ENCODE data around the gene HECTD4. TPM values are rescaled to one million over a fixed set of nuclear protein-coding genes. Genes with fewer than 3 reads are reported as not detected.
"Not testable (repeated sequence)": the region's sequence is repeated elsewhere in the genome, so short reads cannot be mapped to it uniquely, and the experiment has no call there.

The HECTD4 gene
- polyA plus RNA-seq, 1 donor = 38.1 TPM

DNA sequence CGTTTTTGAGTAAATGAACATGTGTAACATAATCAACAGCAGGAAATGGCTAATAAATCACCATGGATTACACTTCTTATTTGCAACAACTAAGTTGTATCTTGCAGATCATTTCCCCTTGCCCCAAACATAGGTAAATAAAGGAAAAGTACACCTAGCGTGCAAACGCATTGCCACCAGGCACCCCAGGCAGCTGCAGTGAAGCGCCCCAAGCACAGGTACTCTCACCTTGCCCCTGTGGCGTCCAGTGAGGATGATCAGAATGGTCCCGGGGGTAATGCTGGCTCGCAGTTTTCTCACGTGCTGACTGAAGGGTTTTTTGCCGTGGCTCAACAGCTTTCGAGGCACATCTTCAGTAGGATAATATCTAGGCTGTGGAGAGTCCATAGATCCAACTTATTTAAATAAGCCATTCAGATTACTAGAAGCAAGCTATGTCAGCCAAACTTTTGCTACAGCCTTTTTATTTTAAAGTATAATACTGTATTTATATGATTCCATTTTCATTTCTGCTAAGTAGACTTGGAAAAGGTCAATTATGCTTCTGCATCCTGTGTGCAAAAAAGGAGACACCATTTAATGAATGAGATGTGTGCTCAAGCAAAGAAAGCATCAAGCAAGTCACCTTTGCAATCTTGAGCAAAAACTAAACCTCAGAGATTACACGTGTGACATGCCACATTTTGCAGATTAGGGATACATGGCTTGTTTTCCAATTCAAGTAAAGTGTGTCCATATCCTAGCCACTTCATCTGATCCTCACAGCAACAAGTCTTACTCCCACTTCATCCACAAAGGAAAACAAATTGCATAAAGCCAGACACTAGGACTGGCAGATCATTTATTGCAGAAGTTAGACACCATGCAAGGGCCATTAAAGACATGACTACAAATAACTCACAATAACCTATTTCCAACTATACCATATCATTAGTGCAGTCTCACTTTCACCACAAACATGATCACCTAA is 24.6 kb upstream of the HECTD4 start:
- DNase-seq = no peak
- no peaks in the 10 kb centered on the region for H3K27me3 ChIP-seq (ENCODE audit: control insufficient read depth, insufficient read depth, low read length)
- H3K4me3 ChIP-seq (ENCODE audit: low read length) = no peak overlapping the region
- H3K27ac ChIP-seq (ENCODE audit: low read length) = no peak overlapping the region
- peaks cover 42% of the 10 kb centered on the region for H3K36me3 ChIP-seq (ENCODE audit: control insufficient read depth, insufficient read depth, low read length)
- peaks cover 3% of the 10 kb centered on the region for H3K4me1 ChIP-seq (ENCODE audit: control insufficient read depth, insufficient read depth, low read length)
- WGBS (ENCODE audit: insufficient coverage, low lambda C conversion rate) = 80% methylated on average over 2 of the region's 11 CpGs
- H3K9me3 ChIP-seq (ENCODE audit: control insufficient read depth, low read depth, low read length) = no peaks in the 10 kb centered on the region

DNA sequence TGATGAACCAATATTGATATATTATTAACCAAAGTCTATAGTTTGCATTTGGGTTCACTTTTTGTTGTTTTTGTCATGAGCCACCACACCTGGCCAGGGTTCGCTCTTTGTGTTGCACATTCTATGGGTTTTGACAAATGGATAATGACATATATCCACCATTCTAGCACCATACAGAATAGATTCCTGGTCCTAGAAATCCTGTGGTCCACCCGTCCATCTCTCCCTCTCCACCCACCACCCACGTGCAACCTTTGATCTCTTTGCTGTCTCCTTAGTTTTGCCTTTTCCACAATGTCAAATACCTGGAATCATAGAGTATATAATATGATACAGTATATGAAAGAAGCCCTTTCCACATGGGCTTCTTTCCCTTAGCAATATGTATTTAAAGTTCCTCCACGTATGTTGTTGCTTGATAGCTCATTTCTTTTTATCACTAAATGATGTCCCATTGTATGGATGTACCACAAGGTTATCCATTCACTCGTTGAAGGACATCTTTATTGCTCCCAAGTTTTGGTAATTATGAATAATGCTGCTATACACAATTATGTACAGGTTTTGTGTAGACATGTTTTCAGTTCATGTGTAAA is 19.8 kb upstream of the HECTD4 start:
- Histone ChIP-seq H3K36me3 (ENCODE audit: control insufficient read depth, insufficient read depth, low read length) (peaks cover 29% of the 10 kb centered on the region), H3K9me3 (ENCODE audit: control insufficient read depth, low read depth, low read length) (no peaks in the 10 kb centered on the region), H3K4me3 (ENCODE audit: low read length) (no peak overlapping the region), H3K4me1 (ENCODE audit: control insufficient read depth, insufficient read depth, low read length) (no peaks in the 10 kb centered on the region), H3K27ac (ENCODE audit: low read length) (no peak overlapping the region), H3K27me3 (ENCODE audit: control insufficient read depth, insufficient read depth, low read length) (no peaks in the 10 kb centered on the region)
- no peak for DNase-seq
- WGBS (ENCODE audit: insufficient coverage, low lambda C conversion rate) = 50% methylated on average over 1 of the region's 5 CpGs

DNA sequence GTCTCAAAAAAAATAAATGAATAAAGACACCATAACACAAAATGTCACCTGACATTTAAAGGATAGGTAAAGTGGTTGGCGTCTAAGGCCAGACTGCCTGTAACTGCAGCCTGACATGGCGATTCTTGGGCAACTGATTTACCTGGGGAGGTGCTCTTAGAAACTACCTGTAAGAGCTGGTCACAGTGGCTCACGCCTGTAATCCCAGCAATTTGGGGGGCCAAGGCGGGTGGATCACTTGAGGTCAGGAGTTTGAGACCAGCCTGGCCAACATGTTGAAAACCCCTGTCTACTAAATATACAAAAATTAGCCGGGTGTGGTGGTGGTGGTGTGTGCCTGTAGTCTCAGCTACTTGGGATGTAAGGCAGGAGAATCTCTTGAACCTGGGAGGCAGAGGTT is 18.8 kb upstream of the HECTD4 start:
- DNase-seq = no peak
- Histone ChIP-seq H3K9me3 (ENCODE audit: control insufficient read depth, low read depth, low read length) (no peaks in the 10 kb centered on the region), H3K27ac (ENCODE audit: low read length) (no peak overlapping the region), H3K36me3 (ENCODE audit: control insufficient read depth, insufficient read depth, low read length) (peaks cover 20% of the 10 kb centered on the region), H3K27me3 (ENCODE audit: control insufficient read depth, insufficient read depth, low read length) (no peaks in the 10 kb centered on the region), H3K4me3 (ENCODE audit: low read length) (no peak overlapping the region), H3K4me1 (ENCODE audit: control insufficient read depth, insufficient read depth, low read length) (no peaks in the 10 kb centered on the region)
- WGBS (ENCODE audit: insufficient coverage, low lambda C conversion rate) = no CpG with 5 or more reads among the region's 5 CpGs

- Histone ChIP-seq H3K27me3 (ENCODE audit: control insufficient read depth, insufficient read depth, low read length) (peaks cover 2% of the 10 kb centered on the region), H3K4me1 (ENCODE audit: control insufficient read depth, insufficient read depth, low read length) (no peaks in the 10 kb centered on the region), H3K9me3 (ENCODE audit: control insufficient read depth, low read depth, low read length) (no peaks in the 10 kb centered on the region), H3K4me3 (ENCODE audit: low read length) (no peak overlapping the region), H3K36me3 (ENCODE audit: control insufficient read depth, insufficient read depth, low read length) (no peaks in the 10 kb centered on the region), H3K27ac (ENCODE audit: low read length) (no peak overlapping the region)
- no peak for DNase-seq
- no CpG with 5 or more reads among the region's 1 CpG for WGBS (ENCODE audit: insufficient coverage, low lambda C conversion rate)
Observed at GRCh38 chr12:112393328-112393727, 11.1 kb upstream of the HECTD4 start.

GRCh38 chr12:112389922-112390654 is 7.9 kb upstream of the HECTD4 start:
- not testable (repeated sequence) for H3K27me3 ChIP-seq (ENCODE audit: control insufficient read depth, insufficient read depth, low read length); H3K9me3 ChIP-seq (ENCODE audit: control insufficient read depth, low read depth, low read length); H3K4me1 ChIP-seq (ENCODE audit: control insufficient read depth, insufficient read depth, low read length); DNase-seq; H3K36me3 ChIP-seq (ENCODE audit: control insufficient read depth, insufficient read depth, low read length); H3K4me3 ChIP-seq (ENCODE audit: low read length); H3K27ac ChIP-seq (ENCODE audit: low read length)
- WGBS (ENCODE audit: insufficient coverage, low lambda C conversion rate) = no CpG with 5 or more reads among the region's 4 CpGs

GRCh38 chr12:112389228-112389627 is 7.0 kb upstream of the HECTD4 start:
- no CpG with 5 or more reads among the region's 4 CpGs for whole genome bisulfite sequencing (ENCODE audit: insufficient coverage, low lambda C conversion rate)
- H3K9me3 ChIP-seq (ENCODE audit: control insufficient read depth, low read depth, low read length) = no peaks in the 10 kb centered on the region
- DNase-seq = no peak

GRCh38 chr12:112386726-112387125 is 4.5 kb upstream of the HECTD4 start:
- DNase-seq = no peak

More at GRCh38 chr12:112389228-112389627, 7.0 kb upstream of the HECTD4 start:
- Histone ChIP-seq H3K36me3 (ENCODE audit: control insufficient read depth, insufficient read depth, low read length) (no peaks in the 10 kb centered on the region), H3K27me3 (ENCODE audit: control insufficient read depth, insufficient read depth, low read length) (peaks cover 5% of the 10 kb centered on the region), H3K27ac (ENCODE audit: low read length) (no peak overlapping the region), H3K4me1 (ENCODE audit: control insufficient read depth, insufficient read depth, low read length) (no peaks in the 10 kb centered on the region), H3K4me3 (ENCODE audit: low read length) (no peak overlapping the region)

GRCh38 chr12:112382866-112383265 is 635 bp upstream of the HECTD4 start:
- Histone ChIP-seq H3K4me1 (ENCODE audit: control insufficient read depth, insufficient read depth, low read length) (no peaks in the 10 kb centered on the region), H3K27ac (ENCODE audit: low read length) (no peak overlapping the region), H3K36me3 (ENCODE audit: control insufficient read depth, insufficient read depth, low read length) (no peaks in the 10 kb centered on the region), H3K27me3 (ENCODE audit: control insufficient read depth, insufficient read depth, low read length) (no peaks in the 10 kb centered on the region), H3K9me3 (ENCODE audit: control insufficient read depth, low read depth, low read length) (no peaks in the 10 kb centered on the region), H3K4me3 (ENCODE audit: low read length) (peak overlapping the region; percentile 79)
- no peak for DNase-seq
- WGBS (ENCODE audit: insufficient coverage, low lambda C conversion rate) = no CpG with 5 or more reads among the region's 11 CpGs

More at GRCh38 chr12:112386726-112387125, 4.5 kb upstream of the HECTD4 start:
- peaks cover 5% of the 10 kb centered on the region for H3K27me3 ChIP-seq (ENCODE audit: control insufficient read depth, insufficient read depth, low read length)
- WGBS (ENCODE audit: insufficient coverage, low lambda C conversion rate) = no CpG with 5 or more reads among the region's 3 CpGs
- H3K36me3 ChIP-seq (ENCODE audit: control insufficient read depth, insufficient read depth, low read length) = no peaks in the 10 kb centered on the region
- H3K4me1 ChIP-seq (ENCODE audit: control insufficient read depth, insufficient read depth, low read length) = no peaks in the 10 kb centered on the region
- no peak overlapping the region for H3K27ac ChIP-seq (ENCODE audit: low read length)
- H3K4me3 ChIP-seq (ENCODE audit: low read length) = no peak overlapping the region
- H3K9me3 ChIP-seq (ENCODE audit: control insufficient read depth, low read depth, low read length) = no peaks in the 10 kb centered on the region

DNA sequence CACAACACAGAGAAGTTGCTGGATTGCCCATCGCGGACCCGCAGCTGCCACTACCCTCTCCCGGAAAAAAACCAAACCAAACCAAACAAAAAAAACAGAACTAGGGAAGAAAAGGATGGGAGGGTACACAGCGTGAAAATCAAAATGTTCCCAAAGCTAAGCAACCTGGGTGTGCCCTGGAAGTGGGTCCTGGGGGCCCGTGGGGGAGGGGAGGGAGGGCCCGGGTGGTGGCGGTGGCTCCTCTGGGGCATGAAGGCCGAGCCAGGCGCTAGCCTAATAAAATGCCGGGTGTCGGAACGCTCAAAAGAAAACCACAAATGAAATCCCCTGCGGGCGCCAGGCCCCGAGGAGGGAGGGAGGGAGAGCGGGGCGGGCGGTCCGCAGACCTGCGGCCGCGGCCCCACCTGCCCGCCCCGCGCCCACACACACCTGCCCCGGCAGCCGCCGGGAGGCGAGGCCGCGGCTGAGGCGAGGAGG is 787 bp downstream of the HECTD4 start:
- H3K27ac ChIP-seq (ENCODE audit: low read length) = no peak overlapping the region
- H3K36me3 ChIP-seq (ENCODE audit: control insufficient read depth, insufficient read depth, low read length) = no peaks in the 10 kb centered on the region
- DNase-seq = peak in 1 of 2 donors; percentile 8
- peak overlapping the region; percentile 62 for H3K4me3 ChIP-seq (ENCODE audit: low read length)
- 0% methylated on average over 3 of the region's 33 CpGs for WGBS (ENCODE audit: insufficient coverage, low lambda C conversion rate)
- H3K4me1 ChIP-seq (ENCODE audit: control insufficient read depth, insufficient read depth, low read length) = no peaks in the 10 kb centered on the region
- no peaks in the 10 kb centered on the region for H3K9me3 ChIP-seq (ENCODE audit: control insufficient read depth, low read depth, low read length)
- no peaks in the 10 kb centered on the region for H3K27me3 ChIP-seq (ENCODE audit: control insufficient read depth, insufficient read depth, low read length)
